HG03571 (cell line): ENCODE data around the gene HS3ST6.
"Not testable (repeated sequence)": the region's sequence is repeated elsewhere in the genome, so short reads cannot be mapped to it uniquely, and the experiment has no call there.

Experiments used
- ATAC-seq: cut with Tn5 transposase; IDR thresholded peaks from one replicate; pipeline ENCODE4 v1.9.1; 2021; ENCODE audit not compliant: unreplicated experiment

Gene HS3ST6

GRCh38 chr16:1947369-1947670, 29.1 kb upstream of the HS3ST6 start:
- no peak for ATAC-seq

- no peak for ATAC-seq
These were observed 28.5 kb upstream of the HS3ST6 start for GRCh38 chr16:1946495-1947368.

GRCh38 chr16:1945559-1946391, 27.6 kb upstream of the HS3ST6 start:
- ATAC-seq: no peak

GRCh38 chr16:1944612-1945199, 26.5 kb upstream of the HS3ST6 start:
- no peak for ATAC-seq

- ATAC-seq: peak; percentile 86
These were observed 24.9 kb upstream of the HS3ST6 start, which contains the start of gene MSRB1 for GRCh38 chr16:1942810-1943726. TSS of gene MSRB1 (minus strand) at chr16:1943199. CDS start at chr16:1943156, 43 bp downstream.

- ATAC-seq: no peak
These were observed 24.0 kb upstream of the HS3ST6 start for GRCh38 chr16:1942047-1942809.

GRCh38 chr16:1941162-1942046, 23.2 kb upstream of the HS3ST6 start:
- ATAC-seq: no peak

- ATAC-seq: no peak
These were observed 22.3 kb upstream of the HS3ST6 start for GRCh38 chr16:1940273-1941161.

GRCh38 chr16:1939833-1940232, 21.6 kb upstream of the HS3ST6 start:
- ATAC-seq: not testable (repeated sequence)

GRCh38 chr16:1938910-1939309, 20.7 kb upstream of the HS3ST6 start:
- ATAC-seq: no peak

GRCh38 chr16:1938316-1938715, 20.1 kb upstream of the HS3ST6 start:
- no peak for ATAC-seq

- ATAC-seq: no peak
These were observed 18.8 kb upstream of the HS3ST6 start for GRCh38 chr16:1936945-1937479.

GRCh38 chr16:1933097-1933661, 15.0 kb upstream of the HS3ST6 start:
- no peak for ATAC-seq

GRCh38 chr16:1932050-1933028, 14.1 kb upstream of the HS3ST6 start:
- no peak for ATAC-seq

GRCh38 chr16:1930338-1930720, 12.1 kb upstream of the HS3ST6 start:
- no peak for ATAC-seq
